Endothelial cell of umbilical vein (primary cell): ENCODE data around the gene ABCA2.

Source experiments
- EZH2 ChIP-seq: IDR thresholded peaks from 2 replicates; pipeline ENCODE4 v1.6.1; 2012; ENCODE audit warnings: borderline replicate concordance, low read depth, mild to moderate bottlenecking, moderate library complexity, low read length, inconsistent platforms; ENCODE audit not compliant: severe bottlenecking
- JUN ChIP-seq: IDR thresholded peaks from 2 replicates; pipeline ENCODE4 v1.6.1; 2011; ENCODE audit warnings: borderline replicate concordance, low read depth; ENCODE audit not compliant: insufficient read length, insufficient read depth
- POLR2A ChIP-seq: IDR thresholded peaks from 2 replicates; pipeline ENCODE4 v1.6.1; 2012; ENCODE audit warnings: low read depth, mild to moderate bottlenecking, control low read depth, low read length
- TF ChIP-seq, protein P1 (sequence below), 2 donors: IDR thresholded peaks; 1 replicate in 1 of 2; 2 replicates in 1 of 2; pipeline ENCODE4 v1.5.1; 2011; ENCODE audit warnings: low read length in 2 of 2, mild to moderate bottlenecking in 2 of 2, moderate library complexity in 2 of 2, control low read depth in 1 of 2, inconsistent platforms in 1 of 2, low read depth in 1 of 2; ENCODE audit not compliant: insufficient read depth in 1 of 2; ENCODE audit errors: extremely low read depth in 1 of 2

DNA sequence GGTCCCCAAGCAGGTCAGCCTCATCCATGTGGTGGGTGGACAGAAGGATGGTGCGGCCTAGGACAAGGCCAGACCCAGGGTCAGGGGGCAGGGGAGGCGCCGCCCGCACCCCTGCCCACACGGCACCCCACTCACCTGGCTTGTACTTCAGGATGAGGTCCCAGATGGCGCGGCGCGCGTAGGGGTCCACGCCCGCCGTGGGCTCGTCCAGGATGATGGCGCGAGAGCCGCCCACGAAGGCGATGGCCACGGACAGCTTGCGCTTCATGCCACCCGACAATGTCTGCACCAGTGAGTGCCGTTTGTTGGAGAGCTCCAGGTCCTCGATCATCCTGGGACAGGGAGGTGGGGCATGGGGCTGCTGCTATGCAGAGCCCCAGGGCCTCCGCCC is 12.5 kb downstream of the ABCA2 start:
- no peak for TF ChIP-seq POLR2A
- TF ChIP-seq, protein P1, sequence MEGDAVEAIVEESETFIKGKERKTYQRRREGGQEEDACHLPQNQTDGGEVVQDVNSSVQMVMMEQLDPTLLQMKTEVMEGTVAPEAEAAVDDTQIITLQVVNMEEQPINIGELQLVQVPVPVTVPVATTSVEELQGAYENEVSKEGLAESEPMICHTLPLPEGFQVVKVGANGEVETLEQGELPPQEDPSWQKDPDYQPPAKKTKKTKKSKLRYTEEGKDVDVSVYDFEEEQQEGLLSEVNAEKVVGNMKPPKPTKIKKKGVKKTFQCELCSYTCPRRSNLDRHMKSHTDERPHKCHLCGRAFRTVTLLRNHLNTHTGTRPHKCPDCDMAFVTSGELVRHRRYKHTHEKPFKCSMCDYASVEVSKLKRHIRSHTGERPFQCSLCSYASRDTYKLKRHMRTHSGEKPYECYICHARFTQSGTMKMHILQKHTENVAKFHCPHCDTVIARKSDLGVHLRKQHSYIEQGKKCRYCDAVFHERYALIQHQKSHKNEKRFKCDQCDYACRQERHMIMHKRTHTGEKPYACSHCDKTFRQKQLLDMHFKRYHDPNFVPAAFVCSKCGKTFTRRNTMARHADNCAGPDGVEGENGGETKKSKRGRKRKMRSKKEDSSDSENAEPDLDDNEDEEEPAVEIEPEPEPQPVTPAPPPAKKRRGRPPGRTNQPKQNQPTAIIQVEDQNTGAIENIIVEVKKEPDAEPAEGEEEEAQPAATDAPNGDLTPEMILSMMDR (IDR thresholded peaks at IDR 0.05; ENCODE audit: extremely low read depth in 1 of 2, insufficient read depth in 1 of 2, low read depth in 1 of 2, low read length in 2 of 2), result no peak
- no peak for TF ChIP-seq EZH2
- TF ChIP-seq JUN, result no peak
